G401 (cell line): ENCODE measurements around the gene THAP4. TPM values are rescaled to one million over a fixed set of nuclear protein-coding genes. Genes with fewer than 3 reads are reported as not detected.

Experiments used
- DNase-seq: peaks from one replicate; pipeline ENCODE4 v3.0.0-alpha.2; 2015; ENCODE audit warnings: low spot score
- in situ Hi-C: cut with HindIII; loops from 2 replicates; pipeline ENCODE4 v1.10.0; 2016; ENCODE audit warnings: low sequenced_read_pairs, mixed read lengths
- total RNA-seq: library from RNA; depleted of rRNA; stranded (reverse); fragments of >200 nt; shearing (Covaris generic); gene quantifications from 2 replicates; pipeline ENCODE4 v1.2.3, GENCODE V29; 2014

THAP4 gene
- total RNA-seq, 1 experiment from 2014 or later, result 86.2 TPM

DNA sequence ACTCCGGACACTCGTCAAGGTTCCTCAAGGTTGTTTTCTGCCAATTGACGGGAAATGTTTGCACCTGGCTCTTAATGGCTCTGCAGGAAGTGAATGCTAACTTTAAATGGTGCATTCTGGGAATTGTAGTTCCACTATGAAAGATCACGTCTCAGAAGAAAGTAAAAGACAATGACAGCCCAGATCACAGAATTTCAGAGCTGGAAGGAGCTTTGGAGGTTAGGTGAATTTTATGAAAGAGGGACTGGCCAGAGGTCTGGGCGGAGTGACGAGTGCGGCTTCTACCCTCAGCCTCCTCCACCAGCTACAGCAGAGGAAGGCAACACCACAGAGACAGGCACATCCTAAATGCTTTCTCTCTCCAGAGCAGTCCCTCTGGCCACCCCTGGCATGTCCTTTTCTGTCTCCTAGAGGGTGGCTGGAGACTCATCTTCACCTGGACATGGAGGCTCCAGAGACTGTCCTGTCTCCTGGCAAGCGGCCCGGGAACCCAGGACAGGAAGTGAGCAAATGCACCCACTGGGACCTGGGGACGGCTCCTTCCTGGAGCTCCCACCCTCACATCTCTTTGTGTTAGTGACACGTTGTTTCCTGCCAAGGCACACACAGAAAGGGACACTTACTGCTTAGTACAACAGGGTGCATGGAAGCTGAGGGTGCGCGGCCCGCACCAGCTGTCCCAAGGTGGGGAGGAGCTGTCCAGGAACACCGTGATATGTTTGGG is 19.4 kb downstream of the THAP4 start:
- peak; percentile 86 for DNase-seq
- in situ Hi-C loops, result no loop called here

DNA sequence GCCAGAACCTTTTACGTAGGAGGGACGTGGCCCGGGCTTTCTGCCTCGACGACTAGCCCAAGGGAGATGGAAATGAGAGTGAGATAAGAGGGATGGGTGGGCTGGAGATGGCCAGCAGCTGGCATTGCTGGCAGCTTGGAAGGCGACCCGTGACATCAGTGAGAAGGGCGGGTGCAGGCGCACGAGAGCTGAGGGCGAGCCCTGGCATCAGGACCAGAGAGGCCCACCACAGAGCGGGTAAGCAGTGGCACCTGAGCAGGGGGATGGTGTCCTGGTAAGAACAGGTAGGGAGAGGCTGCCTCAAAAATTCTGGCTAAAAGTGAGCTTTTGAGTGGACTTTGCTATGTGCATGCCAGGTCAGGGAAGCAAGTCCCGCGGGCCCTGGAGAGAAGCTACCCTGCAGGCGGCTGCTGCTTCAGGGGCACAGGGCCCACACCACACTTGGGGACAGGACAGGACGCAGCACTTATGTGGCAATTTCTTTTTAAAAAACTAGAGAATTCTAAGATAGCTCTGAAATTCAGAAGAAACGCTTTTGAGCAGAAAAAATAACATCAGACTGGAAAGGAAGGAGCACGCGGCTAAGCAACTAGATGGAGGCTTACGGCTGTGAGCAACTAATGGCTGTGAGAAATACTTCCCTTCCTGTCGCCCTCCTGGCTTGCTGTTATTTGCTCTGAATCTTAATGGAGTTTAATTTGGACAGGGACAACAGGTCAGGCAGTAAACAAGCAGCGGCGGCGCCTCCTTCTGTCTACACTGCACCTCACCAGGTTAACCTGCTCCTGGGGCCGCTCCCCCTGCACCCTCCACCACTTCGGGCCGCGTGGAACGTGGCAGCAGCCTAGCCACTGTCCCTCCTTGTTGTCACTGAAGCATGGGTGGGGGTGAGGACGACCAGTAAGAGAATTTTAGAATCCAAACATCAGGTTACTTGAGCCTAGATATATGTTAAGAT is 20.5 kb downstream of the THAP4 start:
- in situ Hi-C loops, result no loop called here
- DNase-seq, result no peak

DNA sequence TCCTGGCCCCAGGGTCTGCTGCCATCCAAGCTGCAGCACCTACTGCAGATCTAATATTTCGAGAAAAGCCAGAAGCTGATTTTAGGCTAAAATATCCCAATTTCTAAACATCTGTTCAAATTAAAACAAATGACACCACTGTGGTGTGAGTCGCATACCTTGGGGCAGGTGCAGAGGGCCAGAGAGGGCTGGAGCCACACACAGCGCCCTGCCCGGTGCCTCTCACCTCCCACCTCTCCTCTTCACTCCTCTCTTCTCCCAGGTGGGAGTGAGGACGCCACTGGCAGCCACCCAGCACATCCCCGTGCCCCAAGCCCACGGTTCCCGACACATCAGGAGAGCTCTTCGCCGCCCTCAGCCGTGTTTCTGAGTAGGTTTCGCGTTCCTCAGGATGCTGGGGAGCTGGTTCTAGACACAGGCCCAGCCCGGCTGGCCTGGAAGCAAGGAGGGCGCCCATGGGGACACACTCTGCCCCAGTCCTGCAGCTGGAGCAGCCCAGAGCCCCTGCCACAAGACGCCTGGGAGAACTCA is 21.4 kb downstream of the THAP4 start:
- in situ Hi-C loops, result no loop called here

GRCh38 chr2:241615041-241615440 is 21.9 kb downstream of the THAP4 start:
- in situ Hi-C loops, result no loop called here
- DNase-seq, result no peak

More for the DNA sequence above, 21.4 kb downstream of the THAP4 start:
- DNase-seq, result no peak

DNA sequence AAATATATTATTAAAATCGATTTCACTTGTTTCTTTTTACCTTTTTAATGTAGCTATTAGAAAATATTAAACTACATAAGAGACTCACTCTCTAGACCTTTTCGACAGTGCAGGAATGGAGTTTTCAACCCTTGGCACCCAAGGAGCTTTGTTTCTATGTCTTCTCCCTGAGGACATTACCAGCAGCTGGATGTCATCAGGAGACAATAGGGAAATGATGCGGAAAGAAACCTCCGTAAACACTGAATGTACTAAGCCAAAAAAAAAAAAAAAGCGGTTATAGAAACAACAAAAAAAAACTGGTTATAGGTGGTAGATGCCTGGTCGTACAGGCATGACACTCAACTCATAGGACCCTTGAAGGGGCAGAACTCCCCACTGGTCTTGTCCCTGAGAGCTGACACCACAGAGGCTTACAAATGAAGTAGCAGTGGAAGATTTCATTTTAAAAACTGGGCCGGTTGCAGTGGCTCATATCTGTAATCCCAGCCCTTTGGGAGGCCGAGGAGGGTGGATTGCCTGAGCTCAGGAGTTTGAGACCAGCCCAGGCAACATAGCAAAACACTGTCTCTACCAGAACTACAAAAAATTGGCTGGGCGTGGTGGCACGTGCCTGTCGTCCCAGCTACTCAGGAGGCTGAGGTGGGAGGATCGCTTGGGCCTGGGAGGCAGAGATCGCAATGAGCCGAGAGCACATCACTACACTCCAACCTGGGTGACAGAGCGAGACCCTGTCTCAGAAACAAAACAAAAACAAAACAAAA is 23.8 kb downstream of the THAP4 start:
- in situ Hi-C loops, result no loop called here
- no peak for DNase-seq

DNA sequence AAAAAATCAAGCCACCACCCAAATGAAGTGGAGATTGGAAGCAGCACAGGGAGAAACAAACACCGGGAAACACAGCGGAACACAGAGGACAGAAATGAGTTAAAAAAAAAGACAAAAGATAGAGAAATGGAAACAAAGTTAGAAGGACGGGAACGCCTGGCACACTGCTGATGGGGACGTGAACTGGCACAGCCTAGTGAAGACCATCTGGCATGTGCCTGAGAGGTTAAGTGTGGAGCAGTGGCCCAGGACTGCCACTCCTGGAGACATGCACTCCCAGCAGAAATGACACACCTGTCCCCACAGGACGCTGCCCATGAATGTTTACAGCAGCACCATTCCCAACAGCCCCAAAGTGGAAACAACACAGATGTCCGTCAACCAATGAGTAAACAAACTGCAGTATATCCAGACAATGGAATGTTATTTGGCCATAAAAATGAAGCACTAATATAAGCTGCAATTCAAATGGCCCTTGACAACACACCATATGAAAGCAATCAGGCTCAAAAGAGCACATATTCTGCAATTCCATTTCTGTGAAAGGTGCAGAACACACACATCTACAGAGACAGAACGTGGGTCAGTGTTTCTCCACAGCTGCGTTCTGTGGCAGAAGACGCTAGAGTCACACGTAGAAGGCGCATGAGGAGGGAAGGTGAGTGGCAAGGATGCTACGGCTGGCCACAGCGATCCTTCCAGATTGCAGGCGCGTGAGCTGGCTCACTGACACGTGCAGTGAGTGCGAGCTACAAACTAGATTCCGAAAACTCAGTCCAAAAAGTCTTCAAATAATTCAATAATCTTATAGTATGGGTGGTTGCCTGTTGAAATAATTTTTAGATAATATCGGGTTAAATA is 24.6 kb downstream of the THAP4 start:
- in situ Hi-C loops, result no loop called here
- DNase-seq, result peak; percentile 40

GRCh38 chr2:241611062-241611461 is 25.9 kb downstream of the THAP4 start:
- in situ Hi-C loops, result no loop called here
- DNase-seq, result no peak

- peak; percentile 75 for DNase-seq
- in situ Hi-C loops, result no loop called here
These were observed 26.8 kb downstream of the THAP4 start for GRCh38 chr2:241609859-241610793.

DNA sequence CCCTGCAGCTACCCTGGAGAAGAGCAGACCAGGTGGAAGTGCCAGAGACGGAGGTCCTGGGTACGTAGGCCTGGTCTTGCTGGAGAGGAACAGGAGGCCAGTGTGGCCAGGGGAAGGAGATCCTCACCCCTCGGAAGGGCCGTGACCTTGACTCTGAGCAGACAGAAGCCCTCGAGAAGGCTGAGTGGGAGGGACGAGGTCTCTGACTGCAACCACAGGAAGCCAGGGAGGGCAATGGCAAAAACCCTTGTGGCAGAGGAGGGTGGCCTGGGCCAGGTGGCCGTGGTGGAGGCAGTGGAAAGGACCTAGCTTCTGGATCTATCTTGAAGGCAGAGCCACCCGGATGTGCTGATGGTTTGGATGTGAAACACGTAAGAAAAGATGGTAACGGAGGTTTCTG is 28.1 kb downstream of the THAP4 start:
- no peak for DNase-seq
- in situ Hi-C loops, result no loop called here

DNA sequence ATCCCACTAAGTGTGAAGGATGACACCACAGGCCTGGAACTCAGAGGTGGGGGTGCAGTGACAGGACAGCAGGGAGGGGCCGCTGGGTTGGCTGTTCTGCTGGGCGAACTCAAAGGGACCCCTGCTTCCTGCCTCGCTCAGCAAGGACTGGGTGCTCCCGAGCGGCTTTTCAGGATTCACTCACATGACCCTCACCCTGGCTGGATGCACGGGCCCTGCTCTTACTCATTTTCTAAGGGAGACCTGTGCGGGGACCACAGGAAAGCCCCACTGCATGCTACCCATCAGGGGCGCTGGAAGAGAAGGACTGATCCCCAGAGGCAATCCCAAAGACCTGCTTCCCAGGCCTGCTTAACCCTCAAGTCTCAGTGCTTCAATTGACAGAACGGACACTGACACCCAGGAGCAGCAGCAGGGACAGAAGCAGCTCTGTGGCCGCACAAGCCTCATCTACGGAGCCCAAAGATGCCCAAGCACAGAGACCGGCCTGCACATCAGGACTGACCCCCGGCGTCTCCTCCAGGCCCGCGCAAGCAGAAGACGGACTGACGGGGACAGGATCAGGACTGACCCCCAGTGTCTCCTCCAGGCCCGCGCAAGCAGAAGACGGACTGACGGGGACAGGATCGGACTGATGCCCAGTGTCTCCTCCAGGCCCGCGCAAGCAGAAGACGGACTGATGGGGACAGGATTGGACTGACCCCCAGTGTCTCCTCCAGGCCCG is 29.6 kb downstream of the THAP4 start:
- no peak for DNase-seq
- in situ Hi-C loops, result no loop called here

GRCh38 chr2:241606186-241606585 is 30.8 kb downstream of the THAP4 start:
- DNase-seq, result no peak
- in situ Hi-C loops, result no loop called here

DNA sequence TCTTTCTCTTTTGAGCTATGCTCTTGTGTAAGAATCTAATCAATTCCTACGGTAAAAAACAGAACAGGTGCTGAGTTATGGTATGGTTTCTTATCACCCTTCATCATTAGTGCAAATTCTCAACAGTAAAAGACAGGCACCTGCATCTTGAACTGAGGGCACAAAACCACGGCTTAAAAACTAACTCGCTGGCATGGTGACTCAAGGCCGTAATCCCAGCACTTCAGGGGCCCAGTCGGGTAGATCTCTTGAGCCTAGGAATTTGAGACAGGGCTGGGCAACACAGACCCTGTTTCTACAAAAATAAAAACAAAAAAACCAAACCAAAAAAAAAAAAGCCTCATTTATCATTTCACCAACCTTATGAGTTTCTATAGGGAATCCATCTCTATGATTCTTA is 33.3 kb downstream of the THAP4 start:
- DNase-seq, result no peak
- in situ Hi-C loops, result no loop called here

GRCh38 chr2:241602720-241603119 is 34.2 kb downstream of the THAP4 start:
- no peak for DNase-seq
- in situ Hi-C loops, result no loop called here

DNA sequence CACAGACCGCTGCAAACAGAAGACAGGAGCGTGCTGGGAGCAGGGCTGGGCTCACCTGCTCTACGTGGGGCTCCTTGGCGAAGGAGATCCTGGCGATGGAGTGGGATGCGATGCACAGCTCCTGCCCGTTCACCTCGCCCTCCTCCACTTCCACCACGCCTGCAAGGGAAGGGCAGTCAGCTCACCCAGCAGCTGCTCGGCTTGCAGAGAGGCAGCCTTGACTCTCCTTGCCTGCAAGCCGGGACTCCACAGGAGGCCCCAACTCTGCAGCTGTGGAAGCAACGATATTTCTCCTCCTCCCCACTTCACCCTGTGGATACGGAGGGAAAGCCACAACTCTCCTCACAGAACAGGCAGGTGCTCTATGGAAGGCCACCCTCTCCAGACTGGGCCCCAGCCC is 35.1 kb downstream of the THAP4 start:
- in situ Hi-C loops, result no loop called here
- DNase-seq, result no peak

DNA sequence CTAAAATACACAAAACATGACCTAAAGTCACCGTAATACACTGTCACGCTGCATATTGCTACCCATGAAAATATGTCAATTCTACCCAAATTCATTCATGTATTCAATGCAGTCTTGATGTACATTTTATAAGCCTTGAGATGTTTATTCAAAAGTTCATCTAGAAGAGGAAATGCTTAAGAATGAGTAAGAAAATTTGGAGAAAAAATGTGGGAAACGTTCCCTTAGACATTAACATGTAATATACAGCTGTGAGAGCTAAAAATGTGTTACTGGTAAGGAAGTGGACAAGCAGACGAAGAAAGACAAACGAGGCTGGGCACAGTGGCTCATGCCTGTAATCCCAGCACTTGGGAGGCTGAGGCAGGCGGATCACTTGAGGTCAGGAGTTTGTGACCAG is 37.3 kb downstream of the THAP4 start:
- in situ Hi-C loops, result no loop called here
- no peak for DNase-seq

- peak; percentile 79 for DNase-seq
These were observed 38.5 kb downstream of the THAP4 start for GRCh38 chr2:241598487-241598886.

GRCh38 chr2:241598061-241598460 is 38.9 kb downstream of the THAP4 start:
- in situ Hi-C loops, result no loop called here
- no peak for DNase-seq

More at GRCh38 chr2:241598487-241598886, 38.5 kb downstream of the THAP4 start:
- in situ Hi-C loops, result no loop called here
